Ammon's horn (tissue), 1 donor: Measurements from ENCODE around the gene AQR.
"Not testable (repeated sequence)": the region's sequence is repeated elsewhere in the genome, so short reads cannot be mapped to it uniquely, and the experiment has no call there.

Experiments
- DNase-seq: peaks from one replicate; pipeline ENCODE4 v3.0.0-alpha.2; 2016; ENCODE audit warnings: low spot score

The AQR gene

DNA sequence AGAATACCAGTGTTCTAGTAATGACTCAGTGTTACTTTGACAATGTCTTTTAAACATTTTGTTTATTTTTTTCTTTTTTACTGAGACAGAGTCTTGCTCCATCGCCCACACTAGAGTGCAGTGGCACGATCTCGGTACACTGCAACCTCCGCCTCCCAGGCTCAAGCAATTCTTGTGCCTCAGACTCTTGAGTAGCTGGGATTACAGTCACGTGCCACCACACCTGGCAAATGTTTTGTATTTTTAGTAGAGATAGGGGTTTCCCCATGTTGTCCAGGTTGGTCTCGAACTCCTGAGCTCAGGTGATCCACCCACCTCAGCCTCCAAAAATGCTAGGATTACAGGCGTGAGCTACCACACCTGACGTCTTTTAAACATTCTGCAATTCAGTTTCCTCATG lies 15.7 kb downstream of the AQR start:
- no peak for DNase-seq

DNA sequence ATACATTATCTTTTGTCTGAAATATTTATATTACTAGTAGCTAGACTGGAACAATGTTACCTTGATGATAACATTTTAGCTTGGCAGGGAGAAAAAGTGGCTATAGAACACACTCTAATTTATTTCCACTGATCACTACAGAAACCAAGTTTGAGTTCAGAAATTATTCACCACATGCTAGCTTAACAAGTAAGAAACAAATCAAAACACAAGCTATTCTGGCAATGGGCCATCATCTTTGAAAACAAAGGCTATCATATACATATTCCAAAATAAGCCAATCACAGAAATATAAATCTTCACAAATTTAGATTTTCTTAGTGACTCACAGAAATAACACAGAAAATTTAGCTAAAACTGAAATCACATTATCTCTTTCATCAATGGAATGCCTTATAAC lies 17.1 kb downstream of the AQR start:
- DNase-seq = no peak

DNA sequence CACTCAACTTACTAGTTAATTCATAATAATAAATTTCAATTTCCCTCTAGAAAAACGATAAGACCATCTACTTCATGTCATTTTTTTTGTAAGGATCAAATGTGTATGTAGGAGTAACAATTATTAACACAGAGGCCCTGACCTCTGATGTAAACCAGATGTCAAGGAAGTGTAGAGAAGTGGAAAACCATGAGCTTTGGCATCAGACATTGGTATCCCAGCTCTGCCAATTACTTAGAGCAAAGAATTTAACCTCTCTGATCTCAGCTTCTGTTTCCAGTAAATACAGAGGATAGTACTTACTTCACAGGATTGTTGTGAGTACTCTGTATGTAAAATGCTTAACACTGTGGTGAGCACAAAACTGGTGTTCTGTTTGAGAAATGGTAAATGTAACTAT lies 17.5 kb downstream of the AQR start:
- DNase-seq = no peak

DNA sequence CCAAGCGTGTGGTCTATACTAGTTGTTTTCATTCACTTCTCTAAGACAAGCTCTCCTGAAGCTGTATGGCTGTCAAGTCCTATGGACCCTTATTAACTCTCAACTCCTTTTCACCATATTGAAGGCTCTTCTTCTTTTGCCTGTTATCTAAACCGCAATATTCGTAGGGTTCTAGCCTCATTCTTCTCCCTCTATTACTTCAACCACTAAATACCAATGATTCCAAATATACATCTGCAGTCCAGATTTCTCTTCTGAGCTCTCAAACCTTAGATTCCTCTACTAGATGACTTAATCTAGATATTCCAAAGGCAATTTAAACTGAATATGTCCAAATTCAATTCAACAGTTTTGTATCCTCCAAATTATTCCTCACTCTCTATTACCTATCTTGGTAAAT lies 24.6 kb downstream of the AQR start:
- DNase-seq = no peak

DNA sequence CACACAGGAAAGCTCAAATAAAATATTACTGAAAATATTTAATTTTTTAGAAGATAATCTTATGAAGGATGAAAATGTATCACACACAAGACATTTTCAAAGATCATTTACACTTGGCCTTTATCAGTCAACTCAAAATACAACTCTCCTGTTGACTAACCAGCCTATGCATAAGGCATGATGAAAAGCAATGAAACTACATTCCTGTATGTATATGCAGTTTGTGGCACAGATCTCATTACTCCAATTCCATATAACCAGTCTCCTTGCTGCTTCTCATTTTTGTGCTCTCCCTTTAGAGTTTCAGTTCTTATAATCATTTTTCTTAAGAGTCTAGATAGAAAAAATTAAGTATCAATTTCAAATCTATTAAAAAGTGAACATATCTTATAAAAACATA lies 25.8 kb downstream of the AQR start:
- no peak for DNase-seq

DNA sequence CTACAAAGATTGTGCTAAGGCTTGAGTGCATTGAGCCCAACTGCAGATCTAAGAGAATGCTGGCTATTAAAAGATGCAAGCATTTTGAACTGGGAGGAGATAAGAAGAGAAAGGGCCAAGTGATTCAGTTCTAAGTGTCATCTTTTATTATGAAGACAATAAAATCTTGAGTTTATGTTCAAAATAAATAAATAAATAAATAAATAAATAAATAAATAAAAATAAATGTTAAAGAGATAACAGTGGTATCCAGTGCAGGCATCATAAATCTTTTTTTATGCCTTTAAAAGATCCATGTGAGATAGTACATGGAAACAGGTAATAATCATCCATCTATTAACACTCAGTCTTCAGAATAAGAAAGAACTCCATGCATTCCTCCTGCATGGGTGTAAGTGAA lies 26.3 kb downstream of the AQR start:
- DNase-seq = not testable (repeated sequence)

DNA sequence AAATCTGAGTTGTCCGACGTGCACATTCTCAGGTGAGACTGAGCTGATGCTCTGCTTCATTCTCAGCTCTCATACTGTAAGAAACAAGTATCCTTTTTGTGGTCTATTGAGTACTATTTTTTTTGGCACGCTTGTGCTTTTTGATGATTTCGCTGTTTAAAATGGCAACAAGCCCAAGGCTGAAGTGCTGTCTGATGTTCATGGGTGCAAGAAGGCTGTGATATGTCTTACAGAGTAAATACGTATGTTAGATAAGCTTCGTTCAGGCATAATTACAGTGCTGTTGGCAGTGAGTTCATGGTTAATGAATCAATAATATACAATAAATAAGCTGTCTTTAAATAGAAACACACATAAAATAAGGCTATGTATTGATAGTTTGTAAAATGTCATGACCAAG lies 27.2 kb downstream of the AQR start:
- DNase-seq = no peak

DNA sequence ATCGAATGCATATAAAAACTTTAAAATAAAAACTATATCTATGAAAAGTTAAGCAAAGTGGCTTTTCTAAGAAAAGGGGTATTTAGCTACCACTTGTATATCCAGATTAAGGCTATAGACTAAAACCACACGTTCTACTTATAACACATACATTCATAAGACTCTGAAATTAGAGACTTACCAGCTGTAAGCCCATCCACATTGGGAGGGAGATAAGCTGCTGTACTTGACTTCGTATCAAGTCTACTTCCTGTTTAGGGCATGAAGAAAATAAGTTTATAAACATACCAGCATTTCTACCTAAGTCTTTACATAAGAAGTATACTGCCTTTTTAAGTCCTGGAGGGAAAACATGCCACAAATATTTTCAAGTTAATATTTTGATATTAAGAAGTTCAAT lies 27.7 kb downstream of the AQR start:
- DNase-seq = no peak

DNA sequence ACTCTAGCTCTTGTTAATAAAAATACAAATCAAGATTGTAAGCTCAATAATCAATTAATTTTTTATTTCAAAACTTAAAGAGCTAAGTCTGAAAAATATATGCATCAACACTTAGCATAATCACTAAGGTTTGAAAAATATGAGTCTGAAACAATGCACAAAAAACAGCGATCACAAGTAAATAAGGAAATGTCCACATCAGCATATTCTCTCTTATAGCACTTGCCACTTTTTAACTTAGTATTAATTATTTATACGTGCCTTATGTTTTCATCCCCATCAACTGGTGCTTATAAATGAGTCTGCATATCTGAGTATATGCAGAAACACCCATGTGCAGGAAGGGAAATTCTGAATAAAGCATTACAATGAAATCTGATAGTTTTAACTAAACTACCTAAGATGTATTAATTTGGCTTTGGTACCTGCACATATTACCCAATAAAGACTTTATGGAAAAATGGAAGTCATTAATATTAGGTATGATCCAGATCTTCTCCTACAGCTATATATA lies 28.3 kb downstream of the AQR start:
- no peak for DNase-seq

DNA sequence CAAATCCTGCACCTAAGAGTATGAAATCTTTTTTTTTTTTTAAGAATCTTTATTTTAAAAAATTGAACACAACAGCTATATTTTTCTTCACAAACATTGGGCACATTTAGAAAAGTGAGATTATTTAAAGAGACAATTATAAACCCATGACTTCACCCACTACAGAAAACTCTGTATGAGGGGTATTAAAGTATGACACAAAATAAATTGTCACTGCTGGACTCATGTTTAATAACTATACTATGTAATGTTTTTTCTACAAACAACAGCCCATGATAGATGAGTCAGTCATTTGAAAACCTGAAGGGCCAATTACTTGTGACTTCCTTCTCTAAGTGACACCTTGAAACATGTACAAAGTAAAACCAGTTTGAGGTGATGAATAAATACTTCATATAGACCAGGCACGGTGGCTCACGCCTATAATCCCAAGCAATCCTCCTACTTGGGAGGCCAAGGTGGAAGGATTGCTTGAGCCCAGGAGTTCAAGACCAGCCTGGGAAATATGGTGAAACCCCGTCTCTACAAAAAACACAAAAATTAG lies 36.0 kb downstream of the AQR start:
- no peak for DNase-seq

DNA sequence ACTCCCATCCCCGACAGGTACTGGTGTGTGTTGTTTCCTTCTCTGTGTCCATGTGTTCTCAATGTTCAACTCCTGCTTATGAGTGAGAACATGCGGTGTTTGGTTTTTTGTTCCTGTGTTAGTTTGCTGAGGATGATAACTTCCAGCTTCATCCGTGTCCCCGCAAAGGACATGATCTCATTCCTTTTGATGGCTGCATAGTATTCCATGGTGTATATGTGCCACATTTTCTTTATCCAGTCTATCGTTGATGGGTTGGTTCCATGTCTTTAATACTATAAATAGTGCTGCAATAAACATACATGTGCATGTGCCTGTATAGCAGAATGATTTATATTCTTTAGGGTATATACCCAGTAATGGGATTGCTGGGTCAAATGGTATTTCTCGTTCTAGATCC lies 41.2 kb downstream of the AQR start:
- not testable (repeated sequence) for DNase-seq

DNA sequence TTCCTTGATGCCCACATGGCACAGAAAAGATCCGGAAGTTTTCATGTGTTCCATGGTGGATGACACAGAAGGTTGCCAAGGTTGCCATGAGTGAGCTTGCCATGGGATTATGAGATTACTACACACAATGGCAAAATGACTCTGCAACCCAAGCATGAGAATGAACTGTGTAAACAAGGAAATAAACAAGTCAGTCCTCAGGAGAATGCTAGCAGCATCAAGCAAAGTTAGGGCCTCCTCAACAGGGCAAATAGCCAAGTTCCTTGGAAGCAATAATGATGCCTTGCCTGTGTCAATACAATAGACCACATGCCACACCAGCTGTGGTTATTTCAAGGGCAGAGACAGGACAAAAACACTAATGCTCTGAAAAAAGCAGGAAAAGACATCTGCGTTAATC lies 41.8 kb downstream of the AQR start:
- DNase-seq = no peak

DNA sequence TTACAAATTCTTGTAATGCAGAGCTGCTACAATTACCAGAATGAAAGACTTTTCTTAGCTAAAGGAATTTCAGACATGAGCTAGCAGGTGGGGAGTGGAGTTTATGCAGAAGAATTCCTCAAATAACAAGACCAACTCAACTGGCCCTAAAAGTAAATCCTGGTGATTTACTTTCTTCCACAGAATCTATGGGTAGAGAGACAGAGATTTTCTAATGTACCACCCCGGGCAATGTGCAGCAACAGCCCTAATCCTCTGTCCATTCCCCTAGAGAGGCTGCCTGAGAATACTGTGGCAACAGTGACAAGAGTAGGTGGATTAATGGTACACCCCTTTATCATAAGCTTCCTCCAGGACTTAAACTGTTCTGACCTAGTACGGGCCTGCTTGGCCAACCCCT lies 55.2 kb downstream of the AQR start:
- no peak for DNase-seq

DNA sequence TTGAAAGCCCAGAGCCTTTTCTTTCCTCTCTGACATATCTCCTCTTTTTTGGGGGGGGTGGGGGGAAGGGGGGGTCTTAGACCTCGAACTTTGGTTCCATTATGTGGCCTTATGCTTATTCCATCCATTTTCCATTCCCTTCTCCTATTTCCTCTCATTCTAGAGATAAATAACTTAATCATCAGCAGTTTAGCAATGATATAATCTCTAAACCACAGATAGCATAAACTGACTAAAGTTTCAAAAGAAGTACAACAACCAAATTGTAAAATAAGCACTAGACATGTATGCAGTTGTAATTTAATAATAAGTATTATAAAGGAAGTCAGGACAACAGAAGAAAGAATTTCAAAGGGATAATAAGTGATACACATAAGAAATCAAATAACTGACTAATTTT lies 64.5 kb downstream of the AQR start:
- no peak for DNase-seq

DNA sequence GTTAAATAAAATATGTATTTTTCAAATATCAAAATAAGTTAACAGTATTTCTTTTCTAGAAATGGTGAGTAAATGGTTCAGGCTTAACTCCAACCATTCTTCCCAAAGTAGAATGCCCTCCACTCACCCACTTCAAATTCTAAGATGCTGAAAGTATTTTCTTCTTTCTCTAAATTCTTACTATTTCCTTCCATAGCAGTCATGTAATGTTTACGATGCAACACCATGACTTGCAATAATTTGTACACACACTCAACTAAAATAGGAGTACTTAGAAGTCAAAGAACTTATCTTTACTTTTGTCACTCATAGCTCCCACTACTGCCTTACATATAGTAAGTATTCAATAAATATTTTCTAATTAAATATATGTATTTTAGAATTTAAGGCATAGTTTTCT lies 65.0 kb downstream of the AQR start:
- no peak for DNase-seq

DNA sequence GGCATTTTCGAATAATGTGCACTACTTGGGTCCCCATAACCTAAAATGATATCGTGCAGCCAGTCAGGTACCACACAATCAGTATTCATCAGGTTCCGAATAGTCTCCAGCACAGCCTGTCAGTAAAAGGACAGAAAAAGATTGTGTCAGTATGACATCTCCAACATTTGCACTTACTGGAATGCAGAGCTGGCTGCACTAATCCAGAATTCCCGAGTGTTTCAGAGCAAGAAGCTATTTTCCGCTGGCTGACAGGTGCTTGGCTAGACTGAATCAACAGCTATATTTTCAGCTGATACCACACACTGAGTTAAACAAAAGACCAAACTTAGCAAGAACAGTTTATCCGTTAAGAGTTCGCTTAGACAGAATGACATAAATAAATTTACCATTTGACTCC lies 68.8 kb downstream of the AQR start:
- no peak for DNase-seq

DNA sequence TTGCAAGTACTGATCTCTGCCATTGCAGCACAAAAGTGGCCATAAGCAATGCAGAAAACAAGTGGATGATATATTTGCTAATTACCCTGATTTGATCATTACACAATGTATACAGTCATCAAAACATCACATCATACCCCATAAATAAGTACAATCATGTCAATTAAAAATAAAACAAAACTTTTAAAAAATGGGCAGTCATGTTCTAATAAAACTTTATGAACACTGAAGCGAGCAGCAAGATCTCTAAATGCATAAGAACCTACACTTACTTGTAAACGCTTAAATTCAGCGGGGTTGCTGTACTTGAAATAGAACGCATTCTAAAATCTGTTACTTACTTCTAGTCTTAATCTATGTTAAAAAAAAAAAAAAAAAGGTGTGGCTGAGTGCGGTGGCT lies 73.4 kb downstream of the AQR start:
- no peak for DNase-seq

DNA sequence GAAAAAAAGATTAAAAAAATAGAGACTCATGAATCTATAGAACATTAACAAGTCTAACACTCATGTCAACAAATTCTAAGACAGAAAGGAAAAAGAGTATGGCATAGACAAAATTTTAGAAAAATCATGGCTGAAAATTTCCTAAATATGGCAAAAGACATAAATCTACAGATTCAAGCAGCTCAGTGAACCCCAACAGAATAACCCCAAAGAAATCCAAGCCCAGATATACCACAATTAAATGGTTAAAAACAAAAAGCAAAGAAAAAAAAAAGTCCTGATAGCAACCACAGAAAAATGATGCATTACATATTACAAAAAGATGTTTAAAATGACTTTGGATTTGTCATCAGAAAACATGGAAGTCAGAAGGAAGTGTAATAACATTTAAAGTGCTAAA lies 75.6 kb downstream of the AQR start:
- DNase-seq = no peak

DNA sequence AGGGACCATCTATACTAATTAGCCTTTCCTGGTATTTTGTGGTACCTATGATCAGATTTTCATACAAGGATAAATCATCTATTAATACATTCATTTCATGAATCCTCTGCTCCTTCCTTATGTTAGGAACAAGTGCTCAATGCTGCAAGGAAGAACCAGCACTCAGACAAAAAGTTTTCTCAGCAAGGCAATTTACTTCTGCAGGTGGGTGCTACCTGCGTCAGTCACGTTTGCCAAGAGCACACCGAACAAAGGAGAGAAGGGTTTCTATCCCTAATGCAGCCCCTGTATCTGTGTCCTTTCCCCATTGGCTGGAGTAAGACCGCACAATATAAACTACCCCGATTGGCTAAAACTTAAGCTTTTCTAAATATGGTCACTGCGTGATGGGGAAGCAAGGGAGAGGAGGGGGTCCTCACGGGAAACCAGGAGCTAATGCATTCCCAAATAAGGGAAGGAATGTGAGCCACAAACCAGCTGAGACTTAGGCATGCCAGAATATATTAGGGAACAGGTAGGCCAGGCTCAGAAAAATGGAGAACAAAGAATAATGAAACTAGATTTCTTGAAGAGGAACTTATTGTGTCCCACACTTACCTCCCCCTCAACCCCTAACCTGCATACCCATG lies 76.5 kb downstream of the AQR start:
- DNase-seq = no peak

DNA sequence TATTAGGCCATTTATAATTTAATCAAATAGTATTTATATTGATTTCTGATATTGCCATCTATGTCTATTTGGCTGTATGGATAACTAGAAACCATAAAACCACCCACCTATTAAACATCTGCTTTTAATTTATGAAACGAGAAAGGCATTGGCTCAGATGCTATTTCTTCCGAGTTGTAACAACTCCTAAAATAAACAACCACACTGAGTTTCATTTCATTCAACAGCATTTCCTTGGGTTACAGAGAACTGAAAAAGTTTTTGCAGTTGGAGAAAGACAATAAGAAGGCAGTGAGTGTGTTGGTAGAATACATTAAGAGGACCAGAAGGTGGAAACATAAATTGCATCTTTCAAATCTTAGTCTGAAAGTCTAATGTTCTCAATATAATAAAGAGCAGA lies 79.1 kb downstream of the AQR start:
- no peak for DNase-seq

DNA sequence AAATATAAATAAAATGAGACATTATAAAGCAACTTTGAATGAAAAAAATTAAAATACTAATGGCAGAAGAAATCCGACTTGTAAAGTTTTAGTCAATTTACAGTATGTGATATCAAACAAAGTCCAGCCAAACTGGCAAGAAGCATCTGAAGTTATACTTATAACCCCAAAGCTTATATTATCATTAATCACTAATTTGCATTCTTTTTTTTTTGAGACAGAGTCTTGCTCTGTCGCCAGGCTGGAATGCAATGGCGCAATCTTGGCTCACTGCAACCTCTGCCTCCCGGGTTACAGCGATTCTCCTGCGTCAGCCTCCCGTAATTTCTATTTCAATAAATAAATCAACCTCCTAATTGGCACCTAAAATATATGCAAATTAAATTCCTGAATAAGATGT lies 80.1 kb downstream of the AQR start:
- no peak for DNase-seq

DNA sequence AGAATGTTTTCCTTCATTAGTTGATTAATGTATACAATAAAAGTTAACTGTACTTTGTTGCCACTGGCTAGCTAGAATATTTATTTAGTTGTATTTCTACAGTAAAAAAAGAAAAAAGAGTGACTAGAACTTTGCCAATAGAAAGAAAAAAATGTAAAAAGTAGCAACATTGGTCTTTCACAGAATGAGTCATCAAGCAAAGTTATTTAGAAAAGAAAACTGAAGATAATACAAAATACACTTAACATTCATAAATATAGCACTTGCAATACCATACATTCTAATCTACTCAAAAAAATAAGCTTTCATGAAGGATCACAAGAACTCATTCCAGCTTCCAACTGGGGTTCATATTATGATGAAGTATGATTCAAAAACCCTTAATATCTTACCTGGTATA lies 83.4 kb downstream of the AQR start:
- DNase-seq = no peak

DNA sequence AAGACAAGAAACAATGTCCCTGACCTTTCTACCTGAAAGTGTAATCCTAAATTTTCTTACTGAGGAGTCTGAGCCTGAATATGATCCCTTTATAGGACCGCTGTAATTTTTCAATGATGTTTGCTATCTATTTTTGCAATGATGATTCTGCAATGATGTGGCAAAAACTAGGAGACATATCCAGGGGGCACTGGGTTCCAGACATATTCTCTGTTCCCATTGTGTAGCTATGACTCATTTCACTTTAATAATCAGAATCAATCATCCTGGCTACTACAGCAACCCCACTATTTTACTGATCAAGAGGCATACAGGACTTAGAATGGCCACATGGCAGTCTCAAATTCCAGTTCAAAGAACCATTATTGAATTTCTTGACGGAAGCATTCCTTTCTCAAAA lies 85.9 kb downstream of the AQR start:
- no peak for DNase-seq

DNA sequence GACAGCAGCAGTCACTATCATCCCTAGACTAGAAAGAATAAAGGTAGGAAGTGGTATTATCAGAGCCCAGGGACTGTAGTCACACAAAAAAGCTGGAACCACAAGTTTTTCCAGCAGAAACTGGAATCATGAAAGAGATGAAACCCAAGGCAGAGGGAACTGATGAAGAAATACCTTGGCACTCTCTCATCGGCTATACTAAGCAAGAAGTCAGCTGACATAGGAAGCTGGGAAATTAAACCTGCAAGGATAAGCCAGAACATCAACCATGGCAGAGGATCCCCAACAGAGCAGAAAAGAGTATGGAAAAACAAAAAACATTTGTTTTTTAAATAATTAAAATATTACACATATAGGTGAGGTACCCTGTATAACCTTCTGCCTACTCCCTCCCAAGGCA lies 86.5 kb downstream of the AQR start:
- DNase-seq = no peak

DNA sequence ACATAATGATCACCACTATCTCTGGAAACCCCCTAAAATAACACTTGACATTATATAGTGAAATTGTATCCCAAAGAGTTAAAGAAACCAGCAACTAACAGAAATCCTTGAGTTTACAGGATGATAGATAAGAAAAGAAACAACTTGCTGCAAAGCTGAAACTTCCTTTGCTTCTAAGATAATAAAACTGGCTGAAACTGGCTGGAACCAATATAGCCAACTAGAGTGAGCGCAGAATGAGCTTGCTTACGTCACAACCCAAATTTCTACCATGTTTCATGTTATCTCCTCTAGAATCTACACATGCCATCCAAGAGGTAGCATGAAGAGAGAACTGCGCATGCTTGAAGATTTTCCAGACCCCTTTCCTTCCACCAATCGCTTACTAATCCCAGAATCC lies 90.4 kb downstream of the AQR start:
- DNase-seq = no peak
